ENCODE measurements around the gene RNF123.
"Not testable (repeated sequence)": the region's sequence is repeated elsewhere in the genome, so short reads cannot be mapped to it uniquely, and the experiment has no call there.

The RNF123 gene

DNA sequence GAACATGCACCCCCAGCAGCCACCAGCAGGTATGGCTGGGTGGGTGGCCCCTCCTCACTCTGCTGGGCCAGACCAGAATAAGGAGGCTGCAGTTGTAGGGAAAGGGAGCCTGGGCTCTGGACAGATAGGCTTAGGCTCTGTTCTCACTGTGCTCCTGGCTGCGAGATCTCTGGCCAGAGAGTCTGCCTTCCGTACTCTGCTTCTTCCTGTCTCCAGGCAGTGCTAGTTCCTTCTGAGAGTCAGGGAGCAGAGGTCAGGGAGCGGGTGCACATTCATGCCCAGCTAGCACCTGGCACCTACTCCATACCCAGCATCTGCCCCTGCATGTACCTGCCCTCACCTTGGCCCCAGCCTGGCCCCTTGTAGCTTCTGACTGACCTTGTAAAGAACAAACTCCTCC is 2.1 kb downstream of the RNF123 start:
- not testable (repeated sequence) for H2AFZ ChIP-seq; H3K9ac ChIP-seq; H3K27ac ChIP-seq; H3K36me3 ChIP-seq (ENCODE audit: control insufficient read depth, insufficient read depth, low read length); H3K9me3 ChIP-seq (ENCODE audit: control insufficient read depth, low read length); H3K4me3 ChIP-seq (ENCODE audit: low read depth, low read length); H3K4me2 ChIP-seq (ENCODE audit: low read length); H3K79me2 ChIP-seq; H3K27me3 ChIP-seq (ENCODE audit: control insufficient read depth, insufficient read depth, low read length)
- H3K4me1 ChIP-seq: peaks cover 18% of the 10 kb centered on the region

DNA sequence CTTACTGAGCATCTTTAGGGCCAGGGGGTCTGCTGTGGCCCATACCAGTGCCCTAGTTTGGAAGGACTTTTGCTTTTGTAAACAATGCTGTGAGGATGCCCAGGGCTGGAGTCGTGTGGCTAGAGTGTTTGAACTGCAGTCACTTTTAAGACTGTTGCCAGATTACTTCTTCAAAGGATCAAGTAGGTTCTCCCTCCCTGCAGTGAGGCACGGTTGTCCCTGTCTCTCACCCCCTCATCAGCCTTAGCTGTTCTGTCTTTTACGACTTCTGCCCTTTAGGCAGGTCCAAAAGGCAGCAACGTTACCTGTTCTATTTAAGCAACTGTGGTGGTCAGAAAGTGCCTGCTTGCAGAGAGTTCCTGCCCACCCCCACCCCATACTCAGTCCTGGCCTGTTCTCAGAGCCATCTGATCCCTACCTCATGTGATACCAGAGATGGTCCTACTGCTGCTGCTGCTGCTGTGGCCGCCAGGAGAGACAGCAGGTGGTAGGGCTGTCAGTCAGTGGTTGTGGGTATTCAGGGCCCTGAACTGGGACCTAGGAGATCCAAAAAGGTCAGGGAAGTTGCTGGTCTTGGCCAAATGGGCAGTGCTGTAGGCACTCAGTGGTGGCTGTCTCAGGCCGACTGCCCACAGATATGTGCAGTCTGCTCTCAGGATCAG is 5.2 kb downstream of the RNF123 start:
- not testable (repeated sequence) for H3K27ac ChIP-seq; H3K4me3 ChIP-seq (ENCODE audit: low read depth, low read length); H3K79me2 ChIP-seq; H3K9me3 ChIP-seq (ENCODE audit: control insufficient read depth, low read length); H3K36me3 ChIP-seq (ENCODE audit: control insufficient read depth, insufficient read depth, low read length); H3K27me3 ChIP-seq (ENCODE audit: control insufficient read depth, insufficient read depth, low read length); H2AFZ ChIP-seq; H3K4me2 ChIP-seq (ENCODE audit: low read length); H3K4me1 ChIP-seq; H3K9ac ChIP-seq

DNA sequence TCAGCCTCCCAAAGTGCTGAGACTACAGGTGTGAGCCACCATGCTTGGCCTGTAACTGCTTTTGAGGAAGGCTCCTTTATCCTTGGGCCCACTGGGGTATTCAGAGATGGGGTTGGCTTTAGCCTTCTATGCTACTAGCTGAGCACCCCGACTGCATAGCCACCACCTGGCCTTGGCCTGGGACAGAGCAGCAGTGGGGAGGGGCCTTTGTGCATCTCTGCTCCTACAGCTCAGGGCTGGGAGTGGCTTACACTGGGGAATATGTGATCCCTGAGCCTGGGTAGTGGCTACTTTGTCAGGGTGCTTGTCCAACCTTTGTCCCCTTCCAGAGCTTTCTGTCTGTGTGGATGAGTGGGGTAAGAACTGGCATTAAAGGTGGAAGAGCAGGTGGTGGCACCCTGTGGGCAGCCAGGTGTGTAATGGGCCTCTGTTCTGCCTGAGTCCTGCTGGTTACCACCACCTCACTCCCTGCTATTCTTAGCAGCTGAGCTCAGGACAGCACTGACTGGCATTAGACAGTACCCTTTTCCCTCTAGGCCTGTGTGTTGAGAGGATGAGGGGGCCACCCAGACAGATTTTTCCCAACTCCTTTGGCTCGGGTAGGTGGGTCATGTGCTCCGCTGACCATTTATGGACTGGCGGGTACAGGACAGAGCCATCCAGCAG is 6.1 kb downstream of the RNF123 start:
- H3K9ac ChIP-seq; H2AFZ ChIP-seq; H3K79me2 ChIP-seq; H3K36me3 ChIP-seq (ENCODE audit: control insufficient read depth, insufficient read depth, low read length); H3K4me3 ChIP-seq (ENCODE audit: low read depth, low read length); H3K27ac ChIP-seq; H3K27me3 ChIP-seq (ENCODE audit: control insufficient read depth, insufficient read depth, low read length); H3K4me1 ChIP-seq; H3K9me3 ChIP-seq (ENCODE audit: control insufficient read depth, low read length); H3K4me2 ChIP-seq (ENCODE audit: low read length): not testable (repeated sequence)

DNA sequence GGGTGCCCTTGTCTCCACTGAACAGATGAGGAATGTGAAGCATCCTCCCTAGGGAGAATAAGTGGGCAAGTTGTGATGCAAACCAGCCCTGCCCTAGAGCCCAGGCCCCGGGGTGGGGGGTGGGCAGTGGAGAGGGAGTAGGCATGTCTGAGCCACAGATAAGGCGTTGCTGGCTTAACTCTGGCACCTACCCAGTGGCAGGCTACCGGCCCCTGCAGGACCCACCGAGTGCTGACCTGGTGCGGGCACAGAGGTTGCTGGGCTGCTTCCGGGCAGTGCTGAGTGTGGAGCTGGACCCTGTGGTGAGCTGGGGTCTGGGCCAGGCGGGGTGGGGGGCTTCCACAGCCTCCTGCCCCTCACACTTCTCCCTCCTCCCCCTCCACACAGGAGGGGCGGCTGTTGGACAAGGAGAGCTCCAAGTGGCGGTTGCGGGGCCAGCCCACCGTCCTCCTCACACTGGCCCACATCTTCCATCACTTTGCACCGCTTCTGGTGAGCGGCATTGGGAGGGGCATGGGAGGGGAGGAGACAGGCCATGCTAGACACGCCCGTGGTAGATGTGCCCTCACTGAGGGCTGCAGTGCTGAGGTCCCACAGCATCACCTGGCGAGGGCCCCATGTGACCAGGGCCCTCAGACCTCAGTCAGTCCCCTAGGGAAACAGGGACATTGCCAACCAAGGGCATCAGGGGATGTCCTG is 10.1 kb downstream of the RNF123 start:
- H3K9ac ChIP-seq: no peak overlapping the region
- no peak overlapping the region for H3K4me3 ChIP-seq (ENCODE audit: low read depth, low read length)
- H2AFZ ChIP-seq: no peak overlapping the region
- no peak overlapping the region for H3K4me2 ChIP-seq (ENCODE audit: low read length)
- H3K27ac ChIP-seq: no peak overlapping the region
- no peaks in the 10 kb centered on the region for H3K27me3 ChIP-seq (ENCODE audit: control insufficient read depth, insufficient read depth, low read length)
- H3K4me1 ChIP-seq: peaks cover 3% of the 10 kb centered on the region
- peaks cover 4% of the 10 kb centered on the region for H3K79me2 ChIP-seq
- TF ChIP-seq, protein P1, sequence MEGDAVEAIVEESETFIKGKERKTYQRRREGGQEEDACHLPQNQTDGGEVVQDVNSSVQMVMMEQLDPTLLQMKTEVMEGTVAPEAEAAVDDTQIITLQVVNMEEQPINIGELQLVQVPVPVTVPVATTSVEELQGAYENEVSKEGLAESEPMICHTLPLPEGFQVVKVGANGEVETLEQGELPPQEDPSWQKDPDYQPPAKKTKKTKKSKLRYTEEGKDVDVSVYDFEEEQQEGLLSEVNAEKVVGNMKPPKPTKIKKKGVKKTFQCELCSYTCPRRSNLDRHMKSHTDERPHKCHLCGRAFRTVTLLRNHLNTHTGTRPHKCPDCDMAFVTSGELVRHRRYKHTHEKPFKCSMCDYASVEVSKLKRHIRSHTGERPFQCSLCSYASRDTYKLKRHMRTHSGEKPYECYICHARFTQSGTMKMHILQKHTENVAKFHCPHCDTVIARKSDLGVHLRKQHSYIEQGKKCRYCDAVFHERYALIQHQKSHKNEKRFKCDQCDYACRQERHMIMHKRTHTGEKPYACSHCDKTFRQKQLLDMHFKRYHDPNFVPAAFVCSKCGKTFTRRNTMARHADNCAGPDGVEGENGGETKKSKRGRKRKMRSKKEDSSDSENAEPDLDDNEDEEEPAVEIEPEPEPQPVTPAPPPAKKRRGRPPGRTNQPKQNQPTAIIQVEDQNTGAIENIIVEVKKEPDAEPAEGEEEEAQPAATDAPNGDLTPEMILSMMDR (IDR thresholded peaks at IDR 0.05): no peak
- H3K9me3 ChIP-seq (ENCODE audit: control insufficient read depth, low read length): no peaks in the 10 kb centered on the region
- no peaks in the 10 kb centered on the region for H3K36me3 ChIP-seq (ENCODE audit: control insufficient read depth, insufficient read depth, low read length)

DNA sequence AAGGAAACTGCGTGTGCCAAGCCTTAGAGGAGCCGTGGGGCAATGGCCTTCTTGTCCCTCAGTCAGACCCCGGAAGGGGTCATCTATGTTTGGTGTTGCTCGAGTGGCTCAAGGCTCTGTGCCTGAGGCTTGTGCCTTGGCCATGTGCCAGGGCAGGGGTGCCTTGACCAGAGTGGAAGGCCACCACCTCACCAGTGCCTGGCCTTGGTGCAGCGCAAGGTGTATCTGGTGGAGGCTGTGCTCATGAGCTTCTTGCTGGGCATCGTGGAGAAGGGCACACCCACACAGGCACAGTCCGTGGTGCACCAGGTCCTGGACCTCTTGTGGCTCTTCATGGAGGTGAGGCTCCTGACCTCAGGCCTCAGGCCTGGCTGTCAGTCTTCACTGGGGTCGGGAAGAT is 10.7 kb downstream of the RNF123 start:
- Histone ChIP-seq H2AFZ (no peak overlapping the region), H3K79me2 (peaks cover 4% of the 10 kb centered on the region), H3K9me3 (ENCODE audit: control insufficient read depth, low read length) (no peaks in the 10 kb centered on the region), H3K27ac (no peak overlapping the region), H3K4me3 (ENCODE audit: low read depth, low read length) (no peak overlapping the region), H3K27me3 (ENCODE audit: control insufficient read depth, insufficient read depth, low read length) (no peaks in the 10 kb centered on the region), H3K4me2 (ENCODE audit: low read length) (no peak overlapping the region), H3K4me1 (peaks cover 3% of the 10 kb centered on the region), H3K9ac (no peak overlapping the region), H3K36me3 (ENCODE audit: control insufficient read depth, insufficient read depth, low read length) (no peaks in the 10 kb centered on the region)
- TF ChIP-seq, protein P1 (IDR thresholded peaks at IDR 0.05): no peak

DNA sequence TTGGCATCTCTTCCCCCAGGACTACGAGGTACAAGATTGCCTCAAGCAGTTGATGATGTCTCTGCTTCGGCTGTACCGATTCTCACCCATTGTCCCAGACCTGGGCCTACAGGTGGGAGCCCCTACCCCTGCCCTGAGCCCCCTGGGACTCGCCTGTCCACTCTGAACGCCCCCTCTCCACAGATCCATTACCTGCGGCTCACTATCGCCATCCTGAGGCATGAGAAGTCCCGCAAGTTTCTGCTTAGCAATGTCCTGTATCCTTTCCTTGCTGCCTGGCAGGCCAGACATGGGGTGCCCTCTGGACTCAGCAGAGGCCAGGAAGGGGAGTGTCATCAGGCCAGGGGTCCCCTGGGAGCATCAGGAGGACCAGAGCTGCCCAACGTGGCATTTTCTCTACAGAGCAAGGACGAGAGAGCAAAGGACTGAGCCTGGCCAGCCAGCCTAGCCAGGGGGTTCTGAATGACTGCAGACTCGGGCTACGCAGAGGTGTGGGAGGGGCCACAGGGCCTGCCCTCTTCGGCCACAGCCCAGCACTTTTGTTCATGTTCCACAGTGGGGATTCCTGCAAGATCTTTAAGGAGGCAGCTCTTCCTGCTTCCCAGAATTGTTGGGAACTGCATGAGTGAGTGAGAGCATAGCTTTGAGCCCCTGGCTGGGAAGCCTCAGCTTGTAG is 11.2 kb downstream of the RNF123 start:
- H3K9ac ChIP-seq: no peak overlapping the region
- H2AFZ ChIP-seq: no peak overlapping the region
- H3K27me3 ChIP-seq (ENCODE audit: control insufficient read depth, insufficient read depth, low read length): no peaks in the 10 kb centered on the region
- peaks cover 4% of the 10 kb centered on the region for H3K79me2 ChIP-seq
- no peaks in the 10 kb centered on the region for H3K36me3 ChIP-seq (ENCODE audit: control insufficient read depth, insufficient read depth, low read length)
- TF ChIP-seq, protein P1 (IDR thresholded peaks at IDR 0.05): no peak
- no peak overlapping the region for H3K4me3 ChIP-seq (ENCODE audit: low read depth, low read length)
- H3K4me2 ChIP-seq (ENCODE audit: low read length): no peak overlapping the region
- H3K27ac ChIP-seq: no peak overlapping the region
- peaks cover 3% of the 10 kb centered on the region for H3K4me1 ChIP-seq
- no peaks in the 10 kb centered on the region for H3K9me3 ChIP-seq (ENCODE audit: control insufficient read depth, low read length)

Measured in parathyroid adenoma (tissue), 2 donors.